Activated naive CD4-positive, alpha-beta T cell (primary cell): ENCODE data around the gene DHRS2.
"Not testable (repeated sequence)": the region's sequence is repeated elsewhere in the genome, so short reads cannot be mapped to it uniquely, and the experiment has no call there.

ENCODE experiments used
- DNase-seq, 4 experiments: peaks; one replicate each; lab custom pipeline; 2025; lab: John Stamatoyannopoulos, UW

Gene DHRS2

GRCh38 chr14:23648764-23649460 lies 12.7 kb downstream of the DHRS2 start:
- DNase-seq = no peak

DNA sequence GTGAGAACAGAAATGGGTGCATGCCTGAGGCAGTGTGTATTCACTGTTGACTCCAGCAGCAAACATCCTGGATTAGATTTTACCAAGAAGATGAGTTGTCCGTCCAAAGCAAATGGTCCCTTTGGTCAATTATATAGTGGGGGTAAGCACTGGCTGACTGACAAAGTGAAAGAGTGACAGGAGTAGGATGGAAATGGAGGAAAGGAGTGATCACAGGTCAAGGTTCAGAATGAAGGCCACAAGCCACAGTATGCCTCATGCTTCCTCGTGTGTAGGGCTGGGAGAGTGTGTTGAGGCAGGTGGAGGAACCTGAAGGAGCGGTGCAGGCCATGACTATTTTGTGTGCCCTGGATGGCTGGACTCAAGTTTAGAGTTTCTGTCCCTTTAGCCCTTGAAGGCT lies 14.3 kb downstream of the DHRS2 start:
- no peak for DNase-seq

DNA sequence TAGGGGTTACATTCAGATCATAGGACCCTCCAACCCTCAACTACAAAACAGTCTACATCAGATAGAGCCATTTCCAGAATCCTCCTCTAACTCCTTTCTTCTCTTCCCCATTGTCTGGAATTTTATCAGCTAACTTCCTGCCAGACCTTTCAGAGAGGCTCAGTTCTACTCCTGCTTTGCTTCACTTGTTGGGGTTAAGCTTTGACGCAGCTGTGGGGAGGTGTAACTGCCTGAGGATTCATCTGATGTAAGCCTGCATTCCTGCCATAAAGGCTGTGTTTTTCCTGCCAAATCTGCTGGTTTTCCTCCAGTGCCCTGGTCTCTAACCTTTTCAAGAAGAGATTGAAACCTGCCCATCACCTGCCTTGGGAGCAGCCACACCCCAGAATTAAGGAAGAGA lies 16.9 kb downstream of the DHRS2 start:
- no peak for DNase-seq

DNA sequence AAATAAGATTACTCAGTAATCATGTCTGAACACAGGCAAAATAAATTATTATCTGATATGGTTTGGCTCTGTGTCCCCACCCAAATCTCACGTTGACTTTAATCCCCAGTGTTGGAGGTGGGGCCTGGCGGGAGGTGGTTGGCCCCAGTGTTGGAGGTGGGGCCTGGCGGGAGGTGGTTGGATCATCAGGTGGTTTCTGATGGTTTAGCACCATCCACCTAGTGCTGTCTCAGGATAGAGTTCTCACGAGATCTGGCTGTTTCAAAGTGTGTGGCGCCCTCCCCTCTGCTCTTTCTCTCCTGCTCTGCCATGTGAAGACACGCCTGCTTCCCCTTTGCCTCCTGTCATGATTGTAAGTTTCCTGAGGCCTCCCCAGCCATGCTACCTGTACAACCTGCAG lies 18.1 kb downstream of the DHRS2 start:
- DNase-seq = no peak

DNA sequence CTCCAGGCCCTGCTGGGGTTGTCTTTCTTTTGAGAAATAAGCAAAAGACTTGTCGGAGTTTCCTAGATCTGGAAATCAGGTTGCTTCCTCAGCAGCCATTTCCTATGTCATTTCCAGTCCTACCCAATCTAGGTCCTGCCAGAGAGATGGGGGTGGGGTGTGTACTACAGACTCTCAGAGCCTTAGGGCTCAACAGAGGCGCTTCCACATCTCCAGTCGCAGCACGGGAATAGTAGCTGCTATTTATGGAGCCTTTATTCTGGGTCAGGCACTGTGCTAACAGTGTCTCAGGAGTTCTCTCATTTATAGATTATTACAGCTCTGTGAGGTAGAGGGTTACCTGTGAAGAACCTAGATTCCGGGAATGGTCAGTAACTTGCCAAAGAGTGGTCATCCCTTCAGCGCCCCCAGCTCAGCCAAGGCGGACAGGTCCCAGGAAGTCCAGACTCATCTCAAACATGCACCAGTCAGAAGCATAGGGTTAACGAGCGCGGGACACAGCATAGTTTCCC lies 21.9 kb downstream of the DHRS2 start:
- no peak for DNase-seq

DNA sequence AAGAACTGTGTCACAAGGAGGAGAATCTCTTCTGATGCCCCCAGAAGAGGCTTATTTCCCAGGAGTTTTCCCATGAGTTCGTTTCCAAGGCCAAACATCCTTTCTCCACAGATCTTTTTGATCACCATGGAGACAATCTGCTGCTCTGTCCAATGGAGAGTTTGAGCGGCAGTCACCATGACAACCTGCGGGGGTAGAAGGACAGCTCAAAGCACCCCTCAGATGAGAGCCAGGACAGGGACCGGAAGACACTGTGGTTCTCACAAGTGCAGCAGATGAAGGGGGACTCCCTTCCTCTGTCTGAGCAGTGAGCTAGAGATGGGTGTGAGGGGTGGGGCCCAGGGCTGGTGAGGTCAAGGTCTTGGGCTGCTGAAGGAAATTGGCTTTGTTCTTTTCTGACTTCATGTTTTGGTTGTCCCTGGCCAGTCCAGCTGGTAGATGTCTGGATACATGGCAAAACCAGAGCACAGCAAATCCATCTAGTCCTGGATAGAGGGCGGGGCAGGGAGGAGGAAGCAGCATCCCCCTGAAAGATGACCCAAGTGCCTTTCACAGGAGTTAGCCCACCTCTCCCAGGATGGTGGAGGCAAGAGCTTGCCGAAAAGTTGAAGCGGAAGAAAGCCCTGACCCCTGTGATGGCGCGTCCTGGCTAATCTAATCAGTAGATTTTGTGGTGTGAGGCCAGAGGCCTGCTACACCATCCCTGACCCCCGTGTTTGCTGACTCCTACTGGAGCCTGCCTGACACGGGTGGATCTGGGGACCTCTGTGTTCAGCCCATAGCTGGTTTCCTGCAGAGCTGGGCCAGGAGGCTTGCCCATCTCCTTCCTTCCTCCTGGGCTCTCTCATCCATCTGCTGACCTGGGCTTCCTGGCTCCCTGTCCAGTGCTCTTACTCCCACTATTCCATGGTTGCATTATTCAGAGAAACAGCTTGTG lies 24.4 kb downstream of the DHRS2 start:
- no peak for DNase-seq

GRCh38 chr14:23661542-23661941 lies 25.4 kb downstream of the DHRS2 start:
- DNase-seq = no peak

DNA sequence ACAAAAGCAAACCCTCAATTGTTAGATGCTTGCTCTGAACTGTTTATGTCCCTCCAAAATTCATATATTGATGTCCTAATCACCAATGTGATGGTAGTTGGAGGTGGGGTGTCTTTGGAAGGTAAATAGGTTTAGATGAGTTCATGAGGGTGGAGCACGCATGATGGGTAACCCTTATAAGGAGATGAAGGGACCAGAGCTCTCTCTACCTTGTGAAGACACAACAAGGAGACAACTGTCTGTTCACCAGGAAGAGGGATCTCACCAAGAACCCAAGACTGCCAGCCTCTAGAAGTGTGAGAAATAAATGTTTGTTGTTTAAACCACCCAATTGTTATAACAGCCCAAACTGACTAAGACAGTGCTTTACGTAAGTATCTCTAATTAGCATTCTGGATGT lies 27.0 kb downstream of the DHRS2 start:
- no peak for DNase-seq

GRCh38 chr14:23663711-23664110 lies 27.5 kb downstream of the DHRS2 start:
- no peak for DNase-seq

DNA sequence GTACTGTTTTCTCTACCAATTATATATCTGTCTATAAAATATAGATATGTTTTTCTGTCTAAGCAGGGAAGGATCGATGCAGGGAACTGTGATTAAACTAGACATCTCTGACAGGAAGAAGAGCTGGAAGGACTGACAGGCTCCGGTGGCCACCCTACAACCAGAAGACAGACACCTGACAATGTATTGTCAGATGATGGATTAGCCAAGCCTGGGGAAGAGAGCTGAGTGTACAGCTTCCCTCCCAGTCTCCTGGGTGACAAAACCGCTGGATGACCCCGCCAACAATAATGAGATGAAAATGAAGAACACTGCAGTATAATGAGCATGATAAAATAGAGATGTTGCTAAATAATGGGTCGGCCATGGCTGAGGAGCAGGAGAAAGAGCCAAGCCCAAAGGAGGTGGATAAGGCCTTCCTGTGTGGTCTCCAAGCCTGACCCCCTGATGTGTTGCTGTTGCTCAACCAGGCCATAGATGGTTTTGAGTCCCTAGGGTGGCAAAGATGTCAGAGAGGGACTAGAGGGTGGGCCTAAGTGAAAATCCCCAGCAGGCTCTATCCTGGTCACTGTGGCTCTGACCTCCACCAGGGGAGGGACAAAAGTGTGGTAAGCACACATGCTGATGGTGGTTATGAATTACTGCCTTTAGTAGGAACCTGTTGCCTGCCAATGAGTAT lies 28.2 kb downstream of the DHRS2 start:
- no peak for DNase-seq

- DNase-seq = no peak
Observed at GRCh38 chr14:23665302-23666016, 29.3 kb downstream of the DHRS2 start.

GRCh38 chr14:23667134-23667533 lies 31.0 kb downstream of the DHRS2 start:
- DNase-seq = no peak

DNA sequence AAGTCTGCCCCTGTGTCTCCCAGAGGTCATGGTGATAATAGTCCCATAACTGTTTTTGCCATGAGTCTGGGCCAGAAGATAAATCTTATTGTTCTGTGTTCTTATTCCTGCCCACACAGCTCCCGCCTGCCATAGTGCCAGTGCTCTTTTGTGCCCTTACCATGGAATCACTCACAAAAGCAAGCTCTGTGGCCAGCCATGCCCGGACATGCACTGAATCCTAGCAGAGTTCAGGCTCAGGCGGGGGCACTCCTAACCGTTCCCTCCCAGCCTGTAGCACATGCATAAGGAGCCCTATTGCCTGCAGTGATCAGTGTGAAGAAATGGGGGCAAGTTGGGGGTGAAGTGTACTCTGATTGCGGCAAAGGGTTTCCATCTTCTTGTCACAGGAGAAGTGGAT lies 33.3 kb downstream of the DHRS2 start:
- DNase-seq = no peak

DNA sequence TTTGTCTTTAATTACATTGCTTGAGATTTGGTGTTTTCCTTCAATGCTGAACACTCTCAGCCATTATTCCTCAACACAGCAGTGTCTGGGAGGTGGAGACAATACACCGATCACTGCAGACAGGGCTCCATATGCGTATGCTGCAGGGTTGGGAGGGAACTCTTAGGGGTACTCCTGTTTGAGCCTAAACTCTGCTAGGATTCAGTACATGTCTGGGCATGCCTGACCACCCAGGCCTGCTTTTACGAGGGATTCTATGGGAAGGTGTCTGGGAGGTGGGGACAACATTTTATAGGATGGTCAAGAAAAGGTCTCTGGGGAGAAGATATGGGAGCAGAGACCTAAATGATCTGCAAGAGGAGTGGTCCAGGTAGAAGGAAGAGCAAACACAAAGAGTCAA lies 34.3 kb downstream of the DHRS2 start:
- DNase-seq = no peak

DNA sequence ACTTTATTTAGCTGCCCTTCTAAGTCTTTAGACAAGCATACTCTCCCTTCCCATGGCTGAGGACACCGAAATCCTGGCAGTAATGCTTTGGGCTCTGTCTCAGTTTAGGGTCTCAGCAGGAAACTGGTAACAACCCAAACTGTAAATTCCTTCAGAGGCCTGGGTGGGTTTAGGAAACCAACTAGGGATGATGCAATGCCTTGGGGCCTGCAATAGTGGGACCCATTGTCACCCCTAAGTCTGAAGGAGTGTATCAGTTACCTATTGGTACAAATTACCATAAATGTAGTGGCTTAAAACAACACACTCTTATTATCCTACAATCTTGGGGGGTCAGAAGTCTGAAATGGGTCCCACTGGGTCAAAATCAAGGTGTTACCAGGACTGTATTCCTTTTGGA lies 36.0 kb downstream of the DHRS2 start:
- DNase-seq = no peak

DNA sequence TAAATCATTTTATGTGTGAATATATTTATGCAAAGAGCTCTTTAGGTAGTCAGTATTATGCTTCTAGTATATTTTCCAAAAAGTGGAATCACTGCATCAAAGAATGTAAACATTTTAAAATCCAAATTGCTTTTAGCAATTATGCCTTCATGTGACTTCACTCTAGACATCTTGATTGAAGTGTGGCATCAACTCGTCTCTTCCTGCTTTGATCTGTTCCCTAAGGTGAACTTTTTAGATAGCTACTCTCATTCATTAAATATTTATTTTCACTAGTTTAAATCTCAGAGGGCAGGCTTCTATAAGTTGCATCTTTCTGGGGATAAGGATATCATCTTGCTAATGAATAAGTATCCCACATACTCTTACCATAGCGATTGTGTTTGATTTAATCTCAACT lies 39.2 kb downstream of the DHRS2 start:
- DNase-seq = no peak

DNA sequence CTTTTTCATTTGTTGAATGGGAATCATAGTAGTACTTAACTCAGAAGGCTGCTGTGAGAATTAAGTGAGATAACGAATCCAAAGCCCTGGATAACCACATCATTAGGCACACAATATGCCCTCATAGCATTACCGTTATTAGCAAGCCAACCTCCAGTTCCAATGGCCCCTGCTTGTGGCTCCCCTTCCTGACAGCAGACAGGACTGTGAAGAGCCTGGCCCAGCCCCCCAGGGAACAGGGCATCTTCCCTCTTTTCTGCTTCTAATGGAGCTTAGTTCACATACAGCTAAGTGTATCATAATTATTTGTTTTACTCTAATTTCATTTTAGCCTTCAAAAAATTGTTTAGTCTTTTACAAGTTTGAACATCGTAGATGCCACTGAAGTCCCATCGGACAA lies 39.7 kb downstream of the DHRS2 start:
- DNase-seq = no peak

GRCh38 chr14:23681337-23681736 lies 45.2 kb downstream of the DHRS2 start:
- no peak for DNase-seq

DNA sequence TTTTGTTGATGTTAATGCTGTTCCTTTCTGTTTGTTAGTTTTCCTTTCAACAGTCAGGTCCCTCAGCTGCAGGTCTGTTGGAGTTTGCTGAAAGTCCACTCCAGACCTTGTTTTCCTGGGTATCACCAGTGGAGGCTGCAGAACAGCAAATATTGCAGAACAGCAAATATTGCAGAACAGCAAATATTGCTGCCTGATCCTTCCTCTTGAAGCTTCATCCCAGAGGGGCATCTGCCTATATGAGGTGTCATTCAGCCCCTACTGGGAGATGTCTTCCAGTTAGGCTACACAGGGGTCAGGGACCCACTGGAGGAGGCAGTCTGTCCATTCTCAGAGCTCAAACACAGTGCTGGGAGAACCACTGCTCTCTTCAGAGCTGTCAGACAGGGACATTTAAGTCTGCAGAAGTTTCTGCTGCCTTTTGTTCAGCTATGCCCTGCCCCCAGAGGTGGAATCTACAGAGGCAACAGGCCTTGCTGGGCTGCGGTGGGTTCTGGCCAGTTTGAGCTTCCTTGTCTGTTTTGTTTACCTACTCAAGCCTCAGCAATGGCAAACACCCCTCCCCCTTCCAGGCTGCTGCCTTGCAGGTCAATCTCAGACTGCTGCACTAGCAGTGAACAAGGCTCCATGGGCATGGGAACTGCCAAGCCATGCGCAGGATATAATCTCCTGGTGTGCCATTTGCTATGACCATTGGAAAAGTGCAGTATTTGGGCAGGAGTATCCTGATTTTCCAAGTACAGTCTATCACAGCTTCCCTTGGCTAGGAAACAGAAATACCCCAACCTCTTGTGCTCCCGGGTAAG lies 53.7 kb downstream of the DHRS2 start:
- DNase-seq = not testable (repeated sequence)

DNA sequence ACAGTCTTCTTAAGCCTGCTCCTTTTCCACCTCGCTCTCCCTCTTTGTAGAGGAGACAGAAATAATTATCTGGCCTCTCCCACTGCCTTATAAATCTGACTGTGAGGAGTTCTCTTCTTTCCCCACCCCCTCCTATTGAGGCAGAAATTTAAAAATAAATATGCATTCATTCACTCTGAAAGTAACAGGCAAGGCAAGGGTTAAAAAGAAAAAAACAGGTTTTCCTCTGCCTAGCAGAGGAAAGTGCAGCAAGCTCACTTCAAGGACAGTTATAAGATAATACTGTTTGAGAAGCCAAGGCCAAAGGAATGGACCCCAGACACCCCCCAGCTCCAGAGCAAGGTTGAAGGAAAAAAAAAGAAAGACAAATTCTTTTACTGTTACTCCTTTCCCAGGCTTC lies 56.3 kb downstream of the DHRS2 start:
- no peak for DNase-seq

- DNase-seq = no peak
Observed at GRCh38 chr14:23693252-23693775, 57.1 kb downstream of the DHRS2 start.
